MV-4-11 (cell line): ENCODE results near the gene NPHP4.

Source experiments
- DNase-seq: peaks from one replicate; lab custom pipeline; 2025; lab: John Stamatoyannopoulos, UW

The NPHP4 gene

DNA sequence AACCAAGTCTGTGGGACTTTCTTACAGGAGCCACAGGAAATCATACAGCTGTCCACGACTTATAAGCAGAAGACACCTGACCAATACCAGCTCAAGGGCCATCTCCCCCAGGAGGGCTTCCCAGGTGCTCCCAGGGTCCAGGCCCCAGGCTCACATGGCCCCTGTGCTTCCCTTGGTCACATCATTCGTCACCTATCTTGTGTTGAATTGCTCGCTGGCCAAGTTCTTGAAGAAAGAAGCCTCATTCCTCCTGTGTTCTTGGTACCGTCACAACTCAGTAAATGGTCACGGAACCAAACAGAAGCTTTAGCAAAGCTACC, 3.0 kb downstream of the NPHP4 start:
- DNase-seq = no peak

- no peak for DNase-seq
Measured at GRCh38 chr1:5988596-5989285, 3.5 kb downstream of the NPHP4 start.

- DNase-seq = no peak
Measured at GRCh38 chr1:5986018-5986417, 6.2 kb downstream of the NPHP4 start.

DNA sequence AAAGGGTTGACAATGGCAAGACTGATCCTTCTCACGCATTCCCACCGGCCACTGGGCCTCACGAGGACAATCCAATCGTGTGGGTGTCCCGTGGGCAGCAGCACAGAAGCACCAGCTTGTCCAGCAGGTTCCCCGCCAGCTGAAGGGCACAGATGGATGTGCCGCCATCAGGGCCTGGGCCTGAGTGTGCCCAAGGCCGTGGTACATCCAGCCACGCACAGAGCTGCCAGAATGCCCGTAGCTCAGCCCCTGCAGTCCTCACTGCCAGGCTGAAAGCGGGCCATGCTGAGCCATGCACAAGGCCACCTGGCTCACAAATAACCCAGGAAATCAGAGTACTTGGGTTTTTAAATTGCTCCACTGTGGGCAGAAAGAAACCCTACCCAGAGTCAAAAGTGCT, 7.0 kb downstream of the NPHP4 start:
- no peak for DNase-seq

DNA sequence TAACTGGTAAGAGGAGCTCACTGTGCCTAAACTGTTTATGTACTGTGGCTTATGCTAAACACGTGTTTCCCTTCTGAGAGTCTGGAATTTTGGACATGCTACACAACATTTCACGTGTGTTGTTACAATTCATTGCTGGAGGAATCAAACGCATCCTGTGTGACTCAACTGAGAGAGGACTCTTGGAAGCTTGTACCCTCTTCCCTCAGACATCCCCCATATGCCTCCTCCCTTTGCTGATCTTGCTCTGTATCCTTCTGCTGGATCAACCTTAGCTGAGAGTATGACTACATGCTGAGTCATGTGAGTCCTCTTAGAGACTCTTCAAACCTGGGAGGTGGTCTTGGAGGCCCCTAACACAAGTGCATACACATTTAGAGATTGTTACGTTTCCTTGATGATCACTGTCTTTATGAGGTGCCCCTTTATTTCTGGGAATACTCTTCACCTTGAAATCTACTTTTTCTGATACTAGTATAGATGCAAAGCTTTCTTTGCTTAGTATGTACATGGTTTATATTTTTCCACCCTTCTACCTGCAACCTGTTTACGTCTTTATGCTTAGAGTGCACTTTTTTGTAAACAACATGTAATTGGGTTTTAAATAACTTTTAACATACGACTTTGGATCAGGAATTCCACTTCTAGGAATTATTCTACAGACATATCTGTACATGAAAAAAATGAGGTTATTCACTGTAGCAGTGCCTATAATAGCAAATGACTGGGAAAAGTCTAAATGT, 8.7 kb downstream of the NPHP4 start:
- no peak for DNase-seq

DNA sequence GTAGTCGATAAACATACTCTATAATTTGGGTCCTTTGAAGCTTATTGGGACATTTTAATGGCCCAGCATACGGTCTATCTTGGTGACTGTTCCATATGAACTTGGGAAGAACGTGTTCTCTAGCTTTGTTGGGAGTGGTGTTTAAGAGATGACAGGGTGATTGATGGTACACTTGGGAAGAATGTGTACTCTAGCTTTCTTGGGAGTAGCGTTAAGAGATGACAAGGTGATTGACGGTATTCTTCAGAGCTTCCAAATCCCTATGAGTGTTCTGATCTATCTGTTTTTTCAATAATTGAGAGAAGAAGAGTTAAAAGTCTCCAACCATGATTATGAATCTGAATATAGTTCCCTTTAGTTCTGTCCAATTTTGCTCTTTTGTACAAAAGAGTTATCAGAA, 9.4 kb downstream of the NPHP4 start:
- no peak for DNase-seq

DNA sequence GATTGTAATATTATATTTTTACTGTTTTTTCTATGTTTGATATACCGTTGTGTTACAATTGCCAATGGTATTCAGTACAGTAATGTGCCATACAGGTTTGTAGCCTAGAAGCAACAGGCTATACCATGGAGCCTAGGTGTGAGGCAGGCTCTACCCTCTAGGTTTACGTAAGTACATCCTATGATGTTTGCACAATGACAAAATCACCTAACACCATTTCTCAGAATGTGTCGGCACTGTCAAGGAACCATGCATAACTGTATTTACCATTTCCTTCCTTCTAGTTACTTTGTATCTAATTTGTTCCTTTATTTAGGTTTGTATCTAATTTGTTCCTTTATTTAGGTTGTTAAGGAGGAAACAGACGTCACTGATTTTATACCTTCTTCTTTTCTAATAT, 9.9 kb downstream of the NPHP4 start:
- no peak for DNase-seq

- no peak for DNase-seq
Measured at GRCh38 chr1:5981009-5981380, 11.2 kb downstream of the NPHP4 start.

- peak; percentile 64 for DNase-seq
Measured at GRCh38 chr1:5980314-5981008, 11.8 kb downstream of the NPHP4 start.

GRCh38 chr1:5979536-5980313, 12.5 kb downstream of the NPHP4 start:
- DNase-seq = no peak

DNA sequence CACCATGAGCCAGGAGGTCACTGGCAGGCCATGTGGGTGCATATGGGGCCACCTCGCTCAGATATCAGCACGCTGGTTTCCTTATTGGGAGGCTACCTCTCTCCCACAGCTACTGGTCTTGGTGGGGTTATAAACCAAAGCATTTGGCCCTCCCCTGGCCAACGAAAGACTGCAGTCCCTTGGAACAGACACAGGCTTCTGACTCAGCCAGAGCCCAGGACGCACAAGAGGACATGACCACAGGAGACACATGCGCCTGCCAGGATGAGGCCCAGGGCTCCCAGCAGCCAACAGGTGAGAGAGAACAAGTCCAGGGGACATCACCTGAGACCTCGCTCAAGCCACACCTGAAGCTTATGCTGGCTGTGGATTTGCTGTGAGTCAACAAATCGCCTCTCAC, 13.8 kb downstream of the NPHP4 start:
- DNase-seq = no peak

DNA sequence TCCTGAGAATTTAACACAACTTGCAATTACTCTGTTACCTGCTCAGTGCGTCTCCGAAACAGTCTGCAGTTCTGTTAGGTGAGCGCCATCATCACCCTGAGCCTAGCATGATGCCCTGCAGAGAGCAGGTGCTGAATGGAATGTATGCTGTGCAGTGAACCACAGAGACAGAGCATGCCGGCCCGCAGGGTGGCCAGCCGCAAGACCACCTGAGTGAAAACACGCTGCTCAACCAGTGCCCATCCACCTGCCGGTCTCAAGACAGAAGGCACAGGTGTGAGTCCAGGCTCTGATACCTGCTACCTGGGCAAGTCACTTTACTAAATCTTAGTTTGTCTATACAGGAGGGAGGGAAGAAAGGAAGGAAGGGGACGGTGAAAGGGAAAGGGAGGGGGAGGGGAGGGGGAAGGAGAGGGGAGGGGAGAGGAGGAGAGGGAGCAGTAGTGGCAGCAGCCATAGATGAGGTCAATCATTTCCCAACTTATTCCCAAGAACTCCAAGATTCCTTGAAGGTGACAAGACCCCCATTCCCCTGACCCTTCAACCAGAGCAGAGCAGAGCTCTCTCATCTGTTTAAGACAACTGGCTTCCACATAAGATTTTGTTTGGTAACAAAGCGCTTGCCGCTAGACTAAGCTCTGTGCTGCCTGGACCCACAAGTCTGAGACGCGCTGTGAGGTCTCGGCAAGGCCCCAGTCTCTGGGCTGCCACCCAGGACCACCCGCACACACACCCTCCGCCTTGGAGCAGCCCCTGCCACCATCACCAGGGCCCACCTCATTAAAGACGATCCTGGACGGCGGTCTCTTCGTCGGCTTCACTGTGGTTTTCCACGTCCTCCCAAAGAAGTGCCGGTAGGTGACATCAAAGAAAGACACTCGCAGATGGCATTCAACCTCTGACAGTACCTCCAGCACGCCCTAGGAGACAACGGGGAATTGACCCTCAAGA, 14.5 kb downstream of the NPHP4 start:
- DNase-seq = peak; percentile 5

- no peak for DNase-seq
Measured at GRCh38 chr1:5976726-5977493, 15.3 kb downstream of the NPHP4 start.

DNA sequence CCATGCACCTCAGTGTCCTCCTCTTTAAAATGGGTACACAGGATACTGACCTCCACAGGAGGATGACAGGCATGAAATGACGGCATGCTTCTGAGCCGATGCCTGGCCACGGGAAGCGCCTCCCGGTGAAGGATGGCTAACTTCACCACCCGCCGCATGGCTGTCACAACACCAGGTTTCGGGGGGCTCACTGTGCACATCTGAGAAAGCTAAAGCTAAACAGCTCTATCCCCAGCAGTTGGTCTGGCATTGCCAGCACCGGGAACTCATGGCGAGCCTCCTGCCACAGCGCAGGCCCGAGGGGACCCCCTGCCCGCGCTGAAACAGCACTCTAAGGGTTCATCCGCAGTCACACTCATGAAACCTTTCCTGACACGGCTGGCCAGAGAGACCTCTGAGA, 16.0 kb downstream of the NPHP4 start:
- no peak for DNase-seq

DNA sequence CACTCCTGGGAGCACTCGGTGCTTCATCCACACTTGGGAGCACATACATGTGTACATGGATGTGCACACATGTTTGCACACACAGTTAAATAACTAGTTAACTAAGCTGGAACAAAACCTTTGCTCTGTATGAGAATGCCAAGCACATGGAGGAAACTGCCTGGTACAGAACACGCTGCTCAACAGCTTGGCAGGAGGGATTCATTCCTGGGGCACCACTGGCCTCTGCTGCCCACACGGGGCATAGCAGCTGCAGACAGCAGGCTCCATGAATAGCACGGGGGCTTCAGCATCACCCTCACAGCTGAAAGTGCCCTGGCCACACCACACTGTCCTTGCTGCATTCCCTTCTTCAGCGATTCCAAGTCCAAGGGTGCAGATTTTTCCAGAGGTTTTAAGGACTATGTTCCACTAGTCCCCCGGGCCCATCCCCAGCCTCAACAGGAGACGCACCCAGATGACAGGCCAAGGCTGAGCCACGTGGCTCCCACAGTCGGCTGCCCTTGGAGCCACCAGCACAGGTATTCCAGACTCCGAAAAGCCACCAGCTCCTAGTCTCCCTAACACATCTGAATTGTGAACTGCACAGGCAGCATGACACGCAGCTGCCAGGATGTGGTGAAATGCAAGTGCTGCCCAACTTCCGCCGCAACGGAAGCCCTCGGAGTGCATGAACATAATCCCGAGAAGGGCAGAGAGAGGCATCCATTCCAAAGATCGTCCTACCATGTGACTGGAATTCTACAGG, 16.9 kb downstream of the NPHP4 start:
- peak; percentile 85 for DNase-seq

- no peak for DNase-seq
Measured at GRCh38 chr1:5974631-5975030, 17.6 kb downstream of the NPHP4 start.

- DNase-seq = no peak
Measured at GRCh38 chr1:5973771-5974170, 18.5 kb downstream of the NPHP4 start.

- DNase-seq = no peak
Measured at GRCh38 chr1:5972198-5972520, 20.1 kb downstream of the NPHP4 start.

- DNase-seq = no peak
Measured at GRCh38 chr1:5971471-5972197, 20.6 kb downstream of the NPHP4 start.
